Endothelial cell of umbilical vein (primary cell): Measurements from ENCODE around the gene ACBD5. TPM values are rescaled to one million over a fixed set of nuclear protein-coding genes. Genes with fewer than 3 reads are reported as not detected.

Experiments
- BruUV-seq: library from RNA; stranded (reverse); fragments of 400-500 nt; replicated peaks from 2 replicates; lab custom pipeline; 2021; lab: Mats Ljungman, UMichigan
- CTCF ChIA-PET: fragments of 300-600, 350-600 bp; sonication (Branson Sonifier 250); formaldehyde crosslinking; loops from one replicate; lab custom pipeline; 2021; ENCODE audit warnings: antibody characterized with exemption, inconsistent platforms; lab: Charles Lee
- POLR2A ChIA-PET: fragments of 300-600, 350-600 bp; sonication (Branson Sonifier 250); formaldehyde crosslinking; loops from one replicate; lab custom pipeline; 2021; ENCODE audit warnings: antibody characterized with exemption, inconsistent platforms; lab: Charles Lee
- DNase-seq: peaks from one replicate; pipeline ENCODE4 v3.0.0-alpha.2; 2011; ENCODE audit warnings: low read depth, low spot score
- FAIRE-seq: peaks from 2 replicates; lab custom pipeline; 2011; peaks lifted over from hg19 to GRCh38; lab: Jason Lieb, UNC
- H2AFZ ChIP-seq: 2 replicates; pipeline ENCODE4 v1.6.0; 2012; ENCODE audit warnings: low read depth, low read length, control low read depth, inconsistent platforms
- H3K27ac ChIP-seq: 2 replicates; pipeline ENCODE4 v1.5.1; 2011; ENCODE audit warnings: low read depth, mild to moderate bottlenecking, control low read depth, low read length, moderate library complexity; ENCODE audit not compliant: insufficient read depth
- H3K27me3 ChIP-seq, 2 experiments: 2 replicates each; pipeline versions ENCODE4 v1.6.0 to v1.6.1; 2011; ENCODE audit warnings: low read length in 2 of 2, mixed read lengths in 1 of 2; ENCODE audit not compliant: control insufficient read depth in 2 of 2, insufficient read depth in 2 of 2
- H3K36me3 ChIP-seq, 2 experiments: 2 replicates in 1 of 2; 3 replicates in 1 of 2; pipeline ENCODE4 v1.5.1; 2011; ENCODE audit warnings: low read length in 2 of 2, mild to moderate bottlenecking in 1 of 2, moderate library complexity in 1 of 2; ENCODE audit not compliant: control insufficient read depth in 2 of 2, insufficient read depth in 2 of 2; ENCODE audit errors: extremely low read depth in 1 of 2
- H3K4me1 ChIP-seq: 3 replicates; pipeline ENCODE4 v1.5.1; 2011; ENCODE audit warnings: mild to moderate bottlenecking, low read length; ENCODE audit not compliant: control insufficient read depth, insufficient read depth; ENCODE audit errors: extremely low read depth
- H3K4me2 ChIP-seq: 2 replicates; pipeline ENCODE4 v1.6.1; 2011; ENCODE audit warnings: low read length, control low read depth, mixed read lengths; ENCODE audit not compliant: insufficient read depth
- H3K4me3 ChIP-seq, 3 experiments: fragments of 200-600 bp in 1 of 3; sonication (generic), shearing (Covaris generic) in 1 of 3; replicated peaks in 1 of 3; 2 replicates each; pipeline ENCODE4 v1.5.1; 2011 to 2016; ENCODE audit warnings: control low read depth in 3 of 3, low read length in 3 of 3, mild to moderate bottlenecking in 2 of 3, inconsistent platforms in 1 of 3, low read depth in 1 of 3, moderate library complexity in 1 of 3; ENCODE audit not compliant: insufficient read depth in 1 of 3
- H3K79me2 ChIP-seq: 2 replicates; pipeline ENCODE4 v1.6.0; 2012; ENCODE audit warnings: low read length, inconsistent platforms; ENCODE audit not compliant: control insufficient read depth, insufficient read depth
- H3K9ac ChIP-seq: replicated peaks from 2 replicates; pipeline ENCODE3; 2011; ENCODE audit warnings: low read length, control low read depth; ENCODE audit not compliant: insufficient read depth; ENCODE audit errors: extremely low read depth
- H3K9me1 ChIP-seq: replicated peaks from 3 replicates; pipeline ENCODE4 v1.6.0; 2011; ENCODE audit warnings: mild to moderate bottlenecking, low read length; ENCODE audit not compliant: control insufficient read depth, insufficient read depth; ENCODE audit errors: extremely low read depth
- H3K9me3 ChIP-seq: replicated peaks from 2 replicates; pipeline ENCODE4 v1.5.1; 2012; ENCODE audit warnings: low read length, inconsistent platforms; ENCODE audit not compliant: control insufficient read depth, insufficient read depth
- H4K20me1 ChIP-seq: replicated peaks from 2 replicates; pipeline ENCODE3; 2011; ENCODE audit warnings: mild to moderate bottlenecking, low read length; ENCODE audit not compliant: control insufficient read depth, insufficient read depth; ENCODE audit errors: extremely low read depth
- CTCF ChIP-seq, 2 donors: IDR thresholded peaks; 1 replicate in 1 of 2; 2 replicates in 1 of 2; pipeline ENCODE4 v1.5.1; 2011; ENCODE audit warnings: low read length in 2 of 2, mild to moderate bottlenecking in 2 of 2, moderate library complexity in 2 of 2, control low read depth in 1 of 2, inconsistent platforms in 1 of 2, low read depth in 1 of 2; ENCODE audit not compliant: insufficient read depth in 1 of 2; ENCODE audit errors: extremely low read depth in 1 of 2
- EZH2 ChIP-seq: IDR thresholded peaks from 2 replicates; pipeline ENCODE4 v1.6.1; 2012; ENCODE audit warnings: borderline replicate concordance, low read depth, mild to moderate bottlenecking, moderate library complexity, low read length, inconsistent platforms; ENCODE audit not compliant: severe bottlenecking
- FOS ChIP-seq: IDR thresholded peaks from 2 replicates; pipeline ENCODE4 v1.6.1; 2011; ENCODE audit warnings: mild to moderate bottlenecking, low read length, moderate library complexity, borderline replicate concordance; ENCODE audit not compliant: insufficient read depth
- GATA2 ChIP-seq: IDR thresholded peaks from 2 replicates; pipeline ENCODE4 v1.7.0; 2011; ENCODE audit warnings: low read depth, mild to moderate bottlenecking, moderate library complexity, mixed read lengths, low read length; ENCODE audit not compliant: insufficient read length, insufficient read depth
- JUN ChIP-seq: IDR thresholded peaks from 2 replicates; pipeline ENCODE4 v1.6.1; 2011; ENCODE audit warnings: borderline replicate concordance, low read depth; ENCODE audit not compliant: insufficient read length, insufficient read depth
- MAX ChIP-seq: IDR thresholded peaks from 2 replicates; pipeline ENCODE4 v1.6.1; 2011; ENCODE audit not compliant: insufficient read depth, insufficient read length
- MYC ChIP-seq: IDR thresholded peaks from one replicate; pipeline ENCODE4 v1.6.1; 2011; ENCODE audit warnings: mild to moderate bottlenecking, low read depth, low read length
- POLR2A ChIP-seq: IDR thresholded peaks from 2 replicates; pipeline ENCODE4 v1.6.1; 2012; ENCODE audit warnings: low read depth, mild to moderate bottlenecking, control low read depth, low read length
- POLR2AphosphoS5 ChIP-seq: IDR thresholded peaks from 2 replicates; pipeline ENCODE4 v1.6.1; 2012; ENCODE audit warnings: low read depth, mild to moderate bottlenecking, control low read depth, low read length, moderate library complexity; ENCODE audit not compliant: insufficient read depth
- dilution Hi-C: fragments of 300-500 bp; cut with MboI; formaldehyde crosslinking; loops from one replicate; pipeline ENCODE4 v1.15.0; 2019; ENCODE audit warnings: low sequenced_read_pairs; ENCODE audit not compliant: extremely low pct_ligation_motif_present
- intact Hi-C: fragments of 100-400 bp; cut with micrococcal nuclease; formaldehyde crosslinking; loops from one replicate; pipeline ENCODE4 v1.10.0; 2022
- polyA plus RNA-seq, 4 experiments: library from polyadenylated mRNA; depleted of rRNA in 3 of 4; stranded (reverse) in 3 of 4; unstranded in 1 of 4; fragments of >200 nt; gene quantifications; 2 replicates each; pipeline versions ENCODE4 v1.2.1 to v1.2.3, GENCODE V29; 2011 to 2012; ENCODE audit warnings: missing spikeins in 1 of 4
- total RNA-seq: library from RNA; stranded (reverse); gene quantifications from 2 replicates; pipeline ENCODE4 v1.2.3, GENCODE V29; 2021

ACBD5 gene
- total and polyA plus RNA-seq, 2 donors (not counting 3 experiments of a cell fraction or from before 2014, with no cell fraction given) = 6.6 to 21.5 TPM

- H3K9ac ChIP-seq = no peak overlapping the region
- FAIRE-seq (no peak), DNase-seq (no peak)
- H3K9me1 ChIP-seq = no peaks in the 10 kb centered on the region
- dilution Hi-C loops = no loop called here
- H3K27me3 ChIP-seq = no peaks in the 10 kb centered on the region
- ChIA-PET CTCF (interaction anchor here (1.5 to 1.6 kb wide), 2 partner anchors 17 to 58 kb away, joined by 6 to 7 read pairs; no protein-coding TSS in a partner anchor), POLR2A (no interaction called here)
- BruUV-seq = no TSS peak
- no peaks in the 10 kb centered on the region for H3K4me1 ChIP-seq
- no peak overlapping the region for H2AFZ ChIP-seq
- no peaks in the 10 kb centered on the region for H3K79me2 ChIP-seq
- no peak for TF ChIP-seq POLR2AphosphoS5
- no peak for TF ChIP-seq EZH2
- TF ChIP-seq FOS = no peak
- no peak for TF ChIP-seq JUN
- TF ChIP-seq CTCF (IDR thresholded peaks at IDR 0.05; ENCODE audit: extremely low read depth in 1 of 2, insufficient read depth in 1 of 2, low read depth in 1 of 2, low read length in 2 of 2) = no peak
- TF ChIP-seq GATA2 = no peak
- no peak for TF ChIP-seq MYC
- no peak for TF ChIP-seq MAX
- no peak for TF ChIP-seq POLR2A
- H3K4me3 ChIP-seq = no peak overlapping the region
- no peaks in the 10 kb centered on the region for H4K20me1 ChIP-seq
- no peak overlapping the region for H3K4me2 ChIP-seq
- no peak overlapping the region for H3K27ac ChIP-seq
- peaks cover 0 to 13% of the 10 kb centered on the region in 2 experiments for H3K36me3 ChIP-seq
- intact Hi-C loops = no loop called here
- no peaks in the 10 kb centered on the region for H3K9me3 ChIP-seq
Measured at GRCh38 chr10:27225011-27225590, 15.5 kb downstream of the ACBD5 start.
